Embryonic facial prominence (tissue), 1 donor: ENCODE measurements around the gene ATXN1.

Experiments
- DNase-seq: peaks from one replicate; pipeline ENCODE4 v3.0.0-alpha.2; 2016; ENCODE audit errors: extremely low spot score

Gene ATXN1

DNA sequence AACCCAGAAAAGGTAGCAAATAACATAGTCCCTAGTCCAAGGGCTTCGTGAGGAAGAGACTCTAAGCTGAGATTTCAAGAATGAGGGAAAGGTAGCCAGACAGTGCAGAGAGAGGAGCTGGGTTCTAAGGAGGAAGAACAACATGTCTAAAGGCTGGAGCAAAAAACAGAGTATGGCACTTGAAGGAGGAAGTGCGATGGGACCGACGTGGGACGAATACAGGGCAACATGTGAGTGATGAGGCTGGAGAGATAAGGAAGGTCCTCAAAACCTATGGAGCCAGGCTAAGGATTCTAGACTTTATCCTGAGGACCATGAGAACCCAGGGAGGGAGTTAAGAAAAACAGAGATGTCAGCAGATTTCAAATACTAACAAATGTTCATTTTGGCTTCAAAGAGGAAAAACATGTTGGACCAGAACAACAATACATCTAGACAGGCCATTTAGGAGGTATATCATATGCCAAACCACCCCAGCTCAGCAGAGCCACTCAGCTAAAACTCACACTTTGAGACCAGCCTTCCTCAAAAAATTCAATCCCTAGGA is 17.5 kb downstream of the ATXN1 start:
- DNase-seq: no peak

DNA sequence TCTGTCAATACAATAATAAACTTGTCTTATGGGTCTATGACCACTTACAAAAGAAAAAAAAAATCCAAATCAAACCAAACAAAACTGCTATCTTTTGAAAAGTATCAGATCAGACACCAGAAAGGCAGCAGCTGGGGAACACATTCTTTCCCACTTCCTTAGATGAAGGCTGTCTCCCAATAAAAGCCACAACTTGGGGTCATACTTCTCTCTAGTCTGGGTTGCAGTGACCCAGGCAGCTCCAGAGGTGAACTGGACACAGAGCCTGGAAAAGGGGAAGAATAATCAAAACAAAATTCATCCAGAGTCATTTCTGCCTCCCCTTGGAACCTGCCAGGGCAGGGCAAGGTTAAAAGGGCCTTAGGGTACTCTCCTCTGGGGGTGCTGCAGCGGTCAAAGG is 19.1 kb downstream of the ATXN1 start:
- no peak for DNase-seq

DNA sequence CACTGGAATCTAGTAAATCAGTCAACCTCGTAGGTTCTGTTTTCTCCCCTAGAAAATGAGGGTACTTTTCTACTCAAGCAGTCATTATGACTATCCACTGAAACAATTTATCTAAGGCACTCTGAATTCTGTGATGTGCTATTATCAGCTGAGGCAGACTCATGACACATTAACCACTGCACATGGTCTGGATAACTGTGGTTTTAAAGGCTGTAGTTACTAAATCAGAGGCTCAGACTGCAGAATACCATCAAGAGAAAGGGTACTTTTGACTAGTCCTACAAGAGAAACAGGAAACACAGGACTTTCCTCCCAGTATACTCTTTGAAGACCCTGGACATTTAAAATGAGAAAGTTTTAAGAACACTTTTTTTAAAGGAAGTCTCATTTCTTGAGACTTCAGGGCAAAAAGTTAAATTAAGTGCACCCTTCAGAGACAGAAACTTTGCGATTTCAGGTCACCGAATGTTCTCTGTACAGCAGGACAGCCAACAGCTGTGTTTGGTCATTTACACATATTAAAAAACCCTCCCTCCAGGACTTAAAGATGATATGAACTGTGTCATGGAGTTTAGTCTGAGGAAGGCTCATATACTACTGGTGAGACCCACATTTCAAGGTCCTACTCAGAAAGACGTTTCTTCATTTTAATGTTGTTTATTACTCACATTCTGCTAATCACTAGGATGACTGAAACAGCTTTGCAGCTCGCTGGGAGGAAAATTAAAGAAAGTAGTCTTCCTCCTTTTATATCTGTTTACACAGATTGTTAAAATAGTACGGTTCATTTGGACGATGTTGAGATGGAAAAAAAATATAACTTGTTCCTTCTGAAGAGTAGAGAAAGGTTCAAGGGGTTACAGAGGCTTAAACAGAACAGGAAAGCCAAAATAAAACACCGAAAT is 19.9 kb downstream of the ATXN1 start:
- DNase-seq: no peak

DNA sequence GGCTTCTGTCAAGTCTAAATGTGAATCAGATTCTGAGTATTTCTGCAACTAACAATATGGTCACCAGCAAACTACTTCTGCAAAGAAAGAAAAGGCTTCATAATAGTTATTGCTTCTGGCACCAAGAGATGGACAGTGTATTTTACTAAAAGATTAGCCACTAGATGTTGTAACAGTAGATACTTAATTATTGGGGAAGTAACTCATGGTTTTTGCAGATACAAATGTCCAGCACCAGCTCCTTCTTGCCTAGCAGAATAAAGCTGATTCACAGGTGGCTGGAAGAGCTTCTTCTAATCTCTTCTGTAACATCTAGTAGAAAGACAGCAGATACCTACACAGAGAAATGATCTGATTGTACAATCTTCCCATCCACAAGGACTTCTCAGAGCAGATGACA is 21.2 kb downstream of the ATXN1 start:
- DNase-seq: no peak

DNA sequence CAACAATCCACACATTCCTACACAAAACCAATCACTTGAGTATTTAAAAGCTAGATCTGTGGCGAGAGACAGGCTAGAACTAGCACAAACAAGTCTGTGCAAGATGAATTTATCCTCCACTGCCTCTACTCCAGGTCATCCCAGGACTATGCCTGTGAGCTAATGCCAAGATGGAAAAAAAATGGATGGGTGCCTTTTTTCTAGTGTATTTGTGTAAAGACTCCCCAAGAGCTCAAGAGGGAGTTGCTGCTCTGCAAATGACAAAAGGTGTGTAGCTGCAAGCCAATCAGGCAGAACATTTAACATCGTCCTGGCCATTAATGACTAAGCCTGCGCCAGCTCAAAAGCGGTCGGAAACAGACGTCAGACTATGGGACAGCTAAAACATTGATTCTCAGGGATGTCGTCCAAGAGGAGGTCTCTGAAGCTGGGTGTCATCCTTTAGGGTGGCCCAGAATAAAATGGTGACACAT is 21.9 kb downstream of the ATXN1 start:
- DNase-seq: no peak

DNA sequence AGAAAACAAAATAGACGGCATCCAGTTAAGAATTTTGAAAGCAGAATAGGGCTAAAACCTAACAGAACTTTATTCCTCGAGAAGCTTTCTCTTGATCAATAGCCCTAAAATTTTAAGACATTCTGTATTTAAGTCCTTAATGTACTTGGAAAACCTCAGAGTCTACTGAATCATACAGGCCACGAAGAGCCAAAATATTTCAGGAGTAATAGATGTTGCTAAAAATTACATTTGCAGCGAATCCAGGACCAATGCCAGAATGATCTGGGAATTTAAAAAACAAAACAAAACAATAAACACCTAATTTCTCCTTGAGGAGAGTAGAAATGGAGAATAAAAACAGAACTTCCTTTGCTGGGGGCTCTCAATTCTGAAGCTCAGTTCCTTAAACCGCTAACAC is 23.3 kb downstream of the ATXN1 start:
- no peak for DNase-seq

DNA sequence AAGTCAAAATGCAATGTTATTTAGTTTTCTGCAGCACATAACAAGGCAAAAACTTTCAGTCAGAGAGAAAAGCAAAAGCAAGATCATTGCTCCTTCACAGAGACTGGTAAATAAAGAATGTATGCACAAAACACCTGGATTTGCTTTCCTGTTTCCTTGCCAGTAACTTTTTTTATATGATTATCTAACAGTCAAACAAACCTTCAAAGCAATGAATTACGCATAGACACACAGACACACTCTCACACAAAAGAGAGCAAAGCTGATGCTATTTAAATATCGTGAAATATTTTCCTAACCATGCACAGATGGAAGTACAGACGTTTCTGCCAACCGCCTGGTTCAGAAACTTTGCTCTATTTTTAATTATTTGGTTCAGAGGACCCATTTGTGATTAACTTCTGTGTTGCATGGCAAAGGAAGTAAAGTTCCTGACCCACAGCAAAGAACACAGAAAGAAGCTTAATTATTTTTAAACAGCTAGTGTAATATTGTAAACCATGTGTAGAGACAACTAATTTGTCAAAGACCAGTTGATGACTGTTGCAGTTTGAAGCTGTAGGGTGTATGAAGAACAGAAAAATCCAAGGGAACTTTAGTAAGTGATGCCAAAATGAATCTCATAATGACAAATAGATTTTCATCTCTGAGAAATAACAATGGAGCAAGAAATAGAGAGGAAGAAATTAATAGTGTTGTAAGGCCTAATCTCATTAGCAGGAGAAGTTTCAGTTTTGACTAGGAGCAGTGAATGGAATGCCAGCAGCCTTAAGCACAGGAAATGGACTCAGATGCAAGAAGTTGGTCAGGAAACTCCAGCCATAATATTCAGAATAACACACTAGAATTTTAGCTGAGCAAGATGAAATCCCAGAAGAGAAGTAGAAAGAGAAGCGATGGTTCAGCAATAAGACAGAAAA is 24.1 kb downstream of the ATXN1 start:
- DNase-seq: no peak

DNA sequence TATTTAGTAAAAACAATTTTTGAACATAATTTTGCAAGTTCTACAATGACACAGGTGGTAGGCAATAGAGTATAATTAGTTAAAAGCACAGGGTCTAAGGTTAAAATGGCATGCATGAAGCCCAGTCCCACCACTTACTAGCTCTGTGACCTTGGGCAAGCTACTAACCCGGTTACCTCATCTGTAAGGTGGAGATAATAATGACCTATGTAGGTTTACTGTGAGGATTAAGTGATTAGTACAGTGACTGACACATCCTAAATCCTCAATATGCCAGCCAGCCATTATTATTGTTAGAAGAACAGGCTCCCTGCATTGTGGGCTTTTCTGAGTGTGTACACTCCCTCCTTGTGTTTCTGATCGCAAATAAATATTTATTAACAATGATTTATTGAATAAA is 26.2 kb downstream of the ATXN1 start:
- no peak for DNase-seq

DNA sequence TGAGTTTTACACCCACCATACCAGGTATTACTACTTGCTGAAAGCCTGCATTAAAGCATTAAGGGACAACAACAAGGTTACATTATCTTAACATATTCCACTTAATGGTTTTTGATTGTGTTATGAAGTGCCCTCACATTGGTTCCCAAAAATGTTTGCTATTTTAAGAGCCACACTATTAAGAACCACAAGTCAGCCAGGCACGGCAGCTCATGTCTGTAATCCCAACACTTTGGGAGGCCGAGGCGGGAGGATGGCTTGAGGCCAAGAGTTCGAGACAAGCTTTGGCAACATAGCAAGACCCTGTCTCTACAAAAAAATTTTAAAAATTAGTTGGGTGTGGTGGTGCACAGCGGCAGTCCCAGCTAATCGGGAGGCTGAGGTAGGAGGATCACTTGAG is 28.2 kb downstream of the ATXN1 start:
- DNase-seq: no peak

DNA sequence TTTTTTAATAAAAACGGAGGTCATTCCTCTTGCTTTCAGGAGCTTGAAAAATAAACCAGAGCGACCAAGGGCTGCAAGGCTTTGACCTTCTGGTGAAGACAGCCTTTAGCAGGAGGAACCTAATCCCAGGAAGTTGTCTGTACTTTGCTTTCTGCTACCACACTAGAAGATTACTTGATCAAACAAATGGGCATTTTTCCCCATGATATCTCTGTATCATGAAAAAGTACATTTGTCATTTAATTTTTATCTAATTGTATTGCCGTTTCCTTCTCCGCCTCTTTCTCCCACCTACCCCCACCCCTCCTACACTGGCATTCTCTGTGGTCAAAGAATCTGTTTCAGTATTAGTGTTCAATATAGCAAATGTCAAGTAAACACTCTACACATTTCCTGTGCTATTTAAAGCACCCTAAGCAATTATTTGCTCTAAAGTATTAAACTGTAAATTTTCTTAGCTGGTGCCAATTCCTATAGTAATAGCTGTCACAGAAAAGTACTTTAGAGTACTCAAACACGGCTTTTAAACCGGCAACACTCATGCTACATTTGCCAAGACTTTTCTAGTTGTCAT is 29.7 kb downstream of the ATXN1 start:
- DNase-seq: no peak

DNA sequence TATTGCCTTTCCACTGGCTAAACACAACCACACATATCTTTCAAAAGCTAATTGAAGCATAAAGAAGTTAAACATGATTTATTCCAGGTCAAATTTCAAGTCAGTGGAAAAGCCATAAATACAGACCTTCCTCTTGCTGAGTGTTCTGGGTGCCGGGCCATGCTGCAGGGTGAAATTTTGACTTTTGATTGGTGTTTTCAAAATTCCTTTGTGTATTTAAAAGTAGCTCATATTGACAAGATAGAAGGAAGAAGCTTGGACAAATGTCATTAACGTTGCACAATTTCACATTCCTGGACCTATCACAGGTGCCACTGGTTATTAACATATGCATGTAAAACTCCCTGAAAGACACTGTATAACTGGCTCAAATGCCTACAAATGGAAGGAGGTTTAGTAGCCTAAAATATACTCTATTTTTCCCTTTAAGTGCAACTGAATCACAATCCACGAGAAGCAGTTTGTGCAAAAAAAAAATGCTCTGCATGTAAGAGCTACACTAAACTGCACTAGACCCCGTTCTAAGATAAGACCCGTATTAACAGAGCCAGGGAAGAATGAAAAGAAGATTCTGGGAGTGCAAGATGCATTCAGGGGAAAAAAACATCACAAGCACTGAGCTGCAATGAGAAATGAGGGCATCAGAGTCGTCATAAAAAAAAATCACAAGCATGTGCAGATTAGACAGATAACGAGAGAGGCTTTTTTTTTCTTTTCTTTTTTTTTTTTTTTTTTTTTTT is 30.4 kb downstream of the ATXN1 start:
- no peak for DNase-seq

DNA sequence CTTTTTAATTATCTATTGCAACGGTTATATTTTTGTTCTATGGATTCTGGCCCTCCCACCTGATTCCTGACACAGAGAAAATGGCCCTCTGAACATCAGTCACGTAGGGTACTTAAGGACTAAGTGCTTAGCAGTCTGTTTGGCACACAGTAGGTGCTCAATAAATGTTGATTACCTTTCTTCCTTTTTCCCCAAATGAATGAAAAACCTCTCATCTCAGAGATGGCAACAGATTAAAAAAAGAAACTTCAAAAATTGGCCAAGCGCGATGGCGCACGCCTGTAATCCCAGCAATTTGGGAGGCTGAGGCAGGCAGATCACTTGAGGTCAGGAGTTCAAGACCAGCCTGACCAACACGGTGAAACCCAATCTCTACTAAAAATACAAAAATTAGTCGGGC is 31.5 kb downstream of the ATXN1 start:
- DNase-seq: no peak

DNA sequence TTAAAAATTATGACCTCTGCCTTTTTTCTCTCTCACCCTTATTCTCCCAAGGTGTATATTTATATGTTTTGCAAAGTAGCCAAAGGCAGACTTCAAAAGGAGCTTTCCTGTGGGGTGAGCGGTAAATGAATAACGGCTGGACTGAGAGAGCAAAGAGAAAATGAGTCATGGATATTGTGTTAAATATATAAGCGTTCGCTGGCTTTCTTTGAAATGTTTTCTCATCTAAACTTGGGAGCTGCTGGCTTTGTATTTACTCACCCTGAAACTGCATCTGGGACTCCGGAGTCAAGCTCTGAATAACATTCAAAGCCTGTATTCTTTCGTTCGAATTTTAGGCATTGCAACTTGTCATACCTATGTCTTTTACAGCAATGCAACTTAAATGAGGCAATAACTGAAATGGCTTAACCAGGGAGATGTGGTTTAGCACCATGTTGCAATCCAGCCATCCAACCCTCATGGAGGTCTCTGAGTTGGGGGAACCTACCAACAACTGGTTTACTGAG is 32.0 kb downstream of the ATXN1 start:
- no peak for DNase-seq

DNA sequence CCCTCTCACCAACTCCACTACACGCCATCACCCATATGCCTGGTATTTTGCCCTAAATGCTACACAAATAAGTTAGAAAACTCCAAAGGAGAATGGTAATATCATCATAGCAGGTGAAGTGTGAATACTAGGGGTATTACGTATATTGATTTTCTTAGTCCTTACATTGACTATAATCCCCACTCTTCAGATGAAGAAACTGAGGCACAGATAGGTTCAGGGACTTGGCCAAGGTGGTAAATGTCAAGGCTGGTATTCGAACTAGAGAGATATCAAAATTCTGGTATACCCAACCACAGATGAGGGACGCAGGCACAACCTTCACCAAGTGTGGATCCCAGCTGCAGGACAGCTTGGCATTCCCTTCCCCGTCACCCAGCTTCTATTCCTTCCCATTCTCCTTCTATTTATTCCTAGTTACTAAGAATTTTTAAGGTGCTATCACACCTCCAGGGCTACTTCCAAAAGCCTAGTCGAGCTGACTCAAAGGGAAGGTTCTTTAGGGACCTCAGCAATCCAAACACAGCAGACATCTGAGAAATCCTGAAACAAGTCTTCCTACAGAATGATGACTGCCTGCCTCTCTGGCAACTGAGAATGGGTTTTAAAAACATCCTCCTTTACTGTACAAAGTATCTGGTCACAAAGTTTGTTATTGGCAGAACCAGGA is 32.6 kb downstream of the ATXN1 start:
- no peak for DNase-seq

DNA sequence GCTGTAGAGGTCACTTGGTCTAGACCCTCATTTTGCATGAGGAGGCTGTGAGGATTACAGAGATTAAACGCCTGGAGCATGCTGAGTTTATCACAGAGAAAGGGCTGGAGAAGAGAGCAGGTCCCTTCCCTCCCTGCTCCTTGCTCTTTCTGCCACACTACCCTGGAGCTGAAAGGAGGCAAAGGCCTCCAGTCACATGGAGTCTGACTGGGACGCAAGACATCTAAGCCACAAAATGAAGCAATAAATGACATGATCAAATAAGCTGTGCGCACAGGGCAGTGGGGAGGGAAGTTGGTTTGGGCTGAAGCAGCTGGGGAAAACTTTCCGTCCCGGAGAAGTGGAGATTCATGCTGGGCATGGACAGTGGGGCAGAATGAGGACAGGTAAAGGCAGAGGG is 33.3 kb downstream of the ATXN1 start:
- no peak for DNase-seq

DNA sequence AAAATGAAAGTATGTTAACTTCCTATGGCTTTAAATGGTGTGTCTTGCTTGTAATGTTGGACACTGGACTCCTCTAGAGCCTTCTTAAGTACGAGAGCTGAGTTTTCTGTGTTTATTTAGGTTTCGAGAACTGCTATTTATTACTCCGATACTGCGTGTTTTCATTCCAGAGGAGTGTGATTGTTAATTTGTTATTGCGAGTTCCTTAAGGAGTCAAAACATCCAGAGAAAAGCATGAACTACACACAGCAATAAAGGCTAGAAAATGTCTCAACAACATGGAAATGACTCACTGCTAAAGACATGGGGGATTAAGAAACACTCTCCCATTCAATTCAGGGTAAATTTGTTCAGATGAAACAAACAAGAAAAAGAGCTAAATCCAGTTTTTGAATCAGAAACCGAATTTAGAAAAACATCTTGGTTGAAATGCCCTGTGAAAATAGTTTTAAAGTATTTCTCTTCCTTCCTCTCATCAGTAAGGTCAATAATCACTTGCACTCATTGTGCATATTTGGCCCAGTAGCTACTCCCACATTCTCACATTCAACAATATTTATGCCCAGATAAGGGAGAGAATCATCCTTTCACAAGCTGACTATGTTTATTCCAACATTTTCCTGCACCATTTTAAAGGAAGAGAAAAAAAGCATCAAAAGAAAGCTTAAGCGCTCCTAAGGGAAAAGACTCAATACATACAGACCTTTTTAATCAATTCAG is 36.0 kb downstream of the ATXN1 start:
- no peak for DNase-seq

DNA sequence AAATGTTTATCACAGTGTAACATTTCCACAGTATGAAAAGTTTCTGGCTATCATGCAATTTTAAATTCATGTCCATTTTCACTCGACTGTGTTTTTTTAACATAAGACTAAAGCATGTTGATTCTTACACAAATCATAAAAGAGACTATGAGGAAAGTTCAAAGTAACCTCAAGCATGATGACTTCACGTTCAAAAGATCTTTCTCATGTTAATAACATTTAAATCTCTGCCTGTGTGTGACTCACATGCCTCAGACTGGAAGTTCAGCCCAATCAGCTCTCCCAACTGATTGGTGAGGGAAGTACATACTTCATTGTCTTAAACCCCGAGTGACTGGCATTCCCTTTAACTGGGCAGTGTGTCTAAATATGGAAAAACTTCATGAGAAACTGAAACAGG is 37.4 kb downstream of the ATXN1 start:
- DNase-seq: no peak

DNA sequence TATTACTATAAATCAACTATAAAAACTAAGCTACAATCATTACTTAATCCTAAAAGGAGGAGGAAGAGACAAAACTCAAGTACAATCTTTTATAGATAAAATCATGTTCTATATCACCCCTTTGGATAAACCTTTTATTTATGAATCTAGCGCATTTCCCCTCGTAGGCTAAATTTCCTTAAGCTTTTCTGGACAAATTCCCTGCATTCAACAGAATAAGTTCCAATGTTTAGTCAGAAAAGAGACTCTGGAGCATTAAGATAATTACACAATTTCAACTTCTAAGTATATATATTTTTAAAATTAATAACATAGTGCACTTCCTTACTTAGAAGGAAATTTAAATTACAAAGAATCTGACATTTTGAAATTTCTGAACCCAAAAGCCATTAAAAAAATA is 37.9 kb downstream of the ATXN1 start:
- DNase-seq: no peak

DNA sequence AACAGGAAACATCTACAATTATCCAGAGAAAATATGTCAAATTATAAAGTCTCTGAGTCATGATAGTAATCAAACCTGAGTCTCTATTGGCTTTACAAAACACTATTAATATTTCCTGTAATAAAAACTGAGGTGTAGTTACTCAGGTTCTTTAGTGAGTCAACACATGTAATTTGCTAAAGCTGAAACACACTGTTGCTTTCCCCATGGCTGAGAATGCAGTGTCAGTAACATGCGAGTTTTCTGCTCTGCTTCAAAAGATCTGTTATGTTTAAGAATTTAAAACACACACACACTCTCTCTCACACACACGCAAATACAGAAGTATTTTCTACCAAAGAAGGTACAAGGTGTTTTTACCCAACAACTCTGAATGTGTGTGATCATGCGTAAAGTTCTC is 38.6 kb downstream of the ATXN1 start:
- no peak for DNase-seq

DNA sequence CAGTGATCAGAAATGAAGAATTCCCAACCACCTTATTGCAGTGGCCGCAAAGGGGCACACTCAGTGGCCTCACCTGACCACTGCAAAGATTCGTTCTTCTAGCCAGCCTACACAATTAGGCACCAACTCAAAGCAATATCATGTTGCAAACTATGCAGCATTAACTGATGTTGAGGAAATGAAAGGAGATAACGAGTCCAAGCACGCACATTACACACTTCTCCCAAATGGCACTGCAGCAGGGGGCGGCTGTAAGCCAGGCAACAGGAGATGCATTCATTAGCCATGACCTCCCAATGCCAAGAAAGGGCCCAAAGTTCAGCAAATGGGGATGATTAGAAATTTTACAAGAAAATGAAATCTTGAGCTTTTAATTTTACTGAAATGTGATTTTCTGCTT is 39.3 kb downstream of the ATXN1 start:
- DNase-seq: no peak
